Measurements from ENCODE around the gene GLI3.

DNA sequence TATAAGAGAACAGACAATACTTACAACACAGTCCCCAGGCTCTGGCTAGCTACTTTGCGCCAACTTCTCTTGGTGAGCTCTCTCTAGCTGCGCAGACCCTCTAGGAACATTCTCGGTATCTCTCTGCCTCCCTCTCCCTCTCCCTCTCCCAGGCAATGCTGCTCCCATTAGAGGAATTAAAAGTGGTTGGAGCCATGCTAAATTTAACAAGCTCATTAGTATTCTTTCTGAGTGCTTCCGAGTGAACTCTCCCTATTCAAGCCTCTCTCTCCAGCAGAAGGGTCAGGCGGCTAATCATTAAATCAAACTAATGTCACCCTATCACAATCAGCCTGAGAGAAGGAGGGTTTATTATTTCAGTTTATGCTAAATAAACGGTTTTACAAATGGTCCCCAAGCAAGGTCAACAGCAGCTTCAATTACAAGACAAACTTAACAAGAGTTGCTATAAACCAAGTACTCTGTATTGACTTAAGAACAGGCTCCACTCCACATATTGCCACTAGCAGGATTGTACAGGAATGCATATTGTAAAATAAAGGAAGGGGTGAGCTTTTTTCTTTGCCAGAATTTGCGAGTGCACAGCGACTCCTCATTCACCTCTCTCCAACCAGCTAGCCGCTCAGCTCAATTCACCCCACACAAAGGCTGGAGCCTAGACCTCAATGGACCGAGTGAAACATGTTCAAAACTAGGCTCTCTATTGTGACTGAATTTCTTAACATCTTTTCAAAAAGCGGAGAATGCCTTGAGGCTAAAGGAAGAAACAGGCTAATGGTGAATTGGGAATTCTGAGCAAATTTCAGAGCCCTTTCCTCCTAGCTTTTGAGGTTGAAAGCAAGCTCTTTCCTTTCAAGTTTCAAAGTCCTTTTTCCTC, 84.4 kb downstream of the GLI3 start:
- TF ChIP-seq, protein P1, sequence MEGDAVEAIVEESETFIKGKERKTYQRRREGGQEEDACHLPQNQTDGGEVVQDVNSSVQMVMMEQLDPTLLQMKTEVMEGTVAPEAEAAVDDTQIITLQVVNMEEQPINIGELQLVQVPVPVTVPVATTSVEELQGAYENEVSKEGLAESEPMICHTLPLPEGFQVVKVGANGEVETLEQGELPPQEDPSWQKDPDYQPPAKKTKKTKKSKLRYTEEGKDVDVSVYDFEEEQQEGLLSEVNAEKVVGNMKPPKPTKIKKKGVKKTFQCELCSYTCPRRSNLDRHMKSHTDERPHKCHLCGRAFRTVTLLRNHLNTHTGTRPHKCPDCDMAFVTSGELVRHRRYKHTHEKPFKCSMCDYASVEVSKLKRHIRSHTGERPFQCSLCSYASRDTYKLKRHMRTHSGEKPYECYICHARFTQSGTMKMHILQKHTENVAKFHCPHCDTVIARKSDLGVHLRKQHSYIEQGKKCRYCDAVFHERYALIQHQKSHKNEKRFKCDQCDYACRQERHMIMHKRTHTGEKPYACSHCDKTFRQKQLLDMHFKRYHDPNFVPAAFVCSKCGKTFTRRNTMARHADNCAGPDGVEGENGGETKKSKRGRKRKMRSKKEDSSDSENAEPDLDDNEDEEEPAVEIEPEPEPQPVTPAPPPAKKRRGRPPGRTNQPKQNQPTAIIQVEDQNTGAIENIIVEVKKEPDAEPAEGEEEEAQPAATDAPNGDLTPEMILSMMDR (IDR thresholded peaks at IDR 0.05), result no peak
- TF ChIP-seq POLR2A (IDR thresholded peaks at IDR 0.05), result no peak
